ENCODE data around the gene PSME2. TPM values are rescaled to one million over a fixed set of nuclear protein-coding genes. Genes with fewer than 3 reads are reported as not detected.
A peak's percentile ranks its signal among the peaks of the same experiment; 100 is the strongest.

Gene PSME2
- total RNA-seq, 1 experiment from 2014 or later = 142 TPM

GRCh38 chr14:24113379-24113800 is 33.0 kb downstream of the PSME2 start:
- Mint-ChIP-seq H3K27me3 (ENCODE audit: insufficient read depth, unreplicated experiment) (no peaks in the 10 kb centered on the region), H3K36me3 (ENCODE audit: insufficient read depth, unreplicated experiment) (peaks cover 26% of the 10 kb centered on the region), H3K4me3 (ENCODE audit: unreplicated experiment) (peak overlapping the region; percentile 100), H3K27ac (ENCODE audit: unreplicated experiment) (peak overlapping the region; percentile 98), H3K9me3 (ENCODE audit: unreplicated experiment) (no peaks in the 10 kb centered on the region), H3K4me1 (ENCODE audit: low read depth, unreplicated experiment) (peaks cover 13% of the 10 kb centered on the region)
- no peak for DNase-seq
- POLR2A ChIA-PET = interaction anchor here (0.6 to 3.3 kb wide), 8 partner anchors 12 to 792 kb away, joined by 3 to 72 read pairs (median 20); partner anchors contain the start of genes EMC9, PABPN1, PCK2 and PSME1
- CTCF ChIA-PET = interaction anchor here (0.6 to 3.3 kb wide), 7 partner anchors 20 to 135 kb away, joined by 3 to 26 read pairs (median 17); partner anchors contain the start of genes IRF9, PCK2, PSME1 and PSME2
- Histone ChIP-seq H3K36me3 (ENCODE audit: control insufficient read depth, insufficient read depth, low read length) (peaks cover 2% of the 10 kb centered on the region; the same call in 1 of the 2 replicates), H3K4me1 (peaks cover 8% of the 10 kb centered on the region; the same call in 1 of the 2 replicates), H3K27me3 (replicated peaks; ENCODE audit: control insufficient read depth, insufficient read depth, low read length) (no peaks in the 10 kb centered on the region), H3K9me3 (no peaks in the 10 kb centered on the region), H3K4me3 (ENCODE audit: low read depth, low read length) (peak overlapping the region; percentile 77)
- BruUV-seq (replicated peaks) = TSS peak; percentile 77
- no peak for TF ChIP-seq CTCF (IDR thresholded peaks at IDR 0.05; ENCODE audit: insufficient read depth in 1 of 2, low read depth in 1 of 2, low read length in 1 of 2, severe bottlenecking in 1 of 2, unreplicated experiment in 1 of 2)
- intact Hi-C loops (cut with micrococcal nuclease; ENCODE audit: unreplicated experiment) = no loop called here

GRCh38 chr14:24110523-24110922 is 35.9 kb downstream of the PSME2 start:
- ChIA-PET POLR2A (interaction anchor here (1.1 kb wide), 1 partner anchor 52 kb away, joined by 3 read pairs; no protein-coding TSS in a partner anchor), CTCF (interaction anchor here (0.7 to 6.7 kb wide), 6 partner anchors 8 to 53 kb away, joined by 3 to 155 read pairs (median 10); partner anchors contain the start of genes PCK2 and PSME2)
- H3K9me3 Mint-ChIP-seq (ENCODE audit: unreplicated experiment) = no peaks in the 10 kb centered on the region
- no peaks in the 10 kb centered on the region for H3K27me3 Mint-ChIP-seq (ENCODE audit: insufficient read depth, unreplicated experiment)
- no TSS peak for BruUV-seq (replicated peaks)
- peaks cover 5% of the 10 kb centered on the region for H3K4me1 Mint-ChIP-seq (ENCODE audit: low read depth, unreplicated experiment)
- no peak overlapping the region for H3K4me3 Mint-ChIP-seq (ENCODE audit: unreplicated experiment)
- no peak for DNase-seq
- no peak overlapping the region for H3K27ac Mint-ChIP-seq (ENCODE audit: unreplicated experiment)
- no peaks in the 10 kb centered on the region for H3K27me3 ChIP-seq (replicated peaks; ENCODE audit: control insufficient read depth, insufficient read depth, low read length)
- H3K4me1 ChIP-seq = peaks cover 8% of the 10 kb centered on the region; the same call in 1 of the 2 replicates
- H3K9me3 ChIP-seq = no peaks in the 10 kb centered on the region; the same call in 1 of the 2 replicates
- no peak overlapping the region for H3K4me3 ChIP-seq (ENCODE audit: low read depth, low read length)
- H3K36me3 Mint-ChIP-seq (ENCODE audit: insufficient read depth, unreplicated experiment) = peaks cover 14% of the 10 kb centered on the region
- TF ChIP-seq CTCF (IDR thresholded peaks at IDR 0.05; ENCODE audit: insufficient read depth in 1 of 2, low read depth in 1 of 2, low read length in 1 of 2, severe bottlenecking in 1 of 2, unreplicated experiment in 1 of 2) = no peak
- no peaks in the 10 kb centered on the region for H3K36me3 ChIP-seq (ENCODE audit: control insufficient read depth, insufficient read depth, low read length)
- intact Hi-C loops (cut with micrococcal nuclease; ENCODE audit: unreplicated experiment) = no loop called here

- DNase-seq = no peak
- H3K4me3 Mint-ChIP-seq (ENCODE audit: unreplicated experiment) = no peak overlapping the region
- Histone ChIP-seq H3K27me3 (replicated peaks; ENCODE audit: control insufficient read depth, insufficient read depth, low read length) (no peaks in the 10 kb centered on the region), H3K36me3 (ENCODE audit: control insufficient read depth, insufficient read depth, low read length) (no peaks in the 10 kb centered on the region), H3K4me1 (peaks cover 8% of the 10 kb centered on the region; the same call in 1 of the 2 replicates), H3K9me3 (peaks cover 4% of the 10 kb centered on the region), H3K4me3 (ENCODE audit: low read depth, low read length) (no peak overlapping the region)
- no peak overlapping the region for H3K27ac Mint-ChIP-seq (ENCODE audit: unreplicated experiment)
- POLR2A ChIA-PET = interaction anchor here (1.1 kb wide), 1 partner anchor 52 kb away, joined by 3 read pairs; no protein-coding TSS in a partner anchor
- peaks cover 9% of the 10 kb centered on the region for H3K36me3 Mint-ChIP-seq (ENCODE audit: insufficient read depth, unreplicated experiment)
- H3K4me1 Mint-ChIP-seq (ENCODE audit: low read depth, unreplicated experiment) = peaks cover under 1% of the 10 kb centered on the region
- BruUV-seq (replicated peaks) = no TSS peak
- CTCF ChIA-PET = interaction anchor here (0.7 to 6.7 kb wide), 6 partner anchors 17 to 53 kb away, joined by 3 to 155 read pairs (median 13); partner anchors contain the start of genes IRF9, PCK2 and PSME2
- intact Hi-C loops (cut with micrococcal nuclease; ENCODE audit: unreplicated experiment) = no loop called here
- no peaks in the 10 kb centered on the region for H3K9me3 Mint-ChIP-seq (ENCODE audit: unreplicated experiment)
- no peak for TF ChIP-seq CTCF (IDR thresholded peaks at IDR 0.05; ENCODE audit: insufficient read depth in 1 of 2, low read depth in 1 of 2, low read length in 1 of 2, severe bottlenecking in 1 of 2, unreplicated experiment in 1 of 2)
- H3K27me3 Mint-ChIP-seq (ENCODE audit: insufficient read depth, unreplicated experiment) = no peaks in the 10 kb centered on the region
These were observed 36.4 kb downstream of the PSME2 start for GRCh38 chr14:24110060-24110459.
